Muscle layer of colon (tissue), 2 donors: ENCODE measurements around the gene CCL20.

Experiments used
- H3K27ac ChIP-seq: one replicate; pipeline ENCODE4 v1.7.0; 2013; ENCODE audit warnings: low read depth, mild to moderate bottlenecking, low read length, moderate library complexity
- H3K27me3 ChIP-seq, 2 donors: one replicate each; pipeline ENCODE4 v1.7.0; 2013; ENCODE audit warnings: low read length in 2 of 2, mild to moderate bottlenecking in 2 of 2; ENCODE audit not compliant: insufficient read depth in 2 of 2, control insufficient read depth in 1 of 2
- H3K36me3 ChIP-seq: one replicate; pipeline ENCODE4 v1.7.0; 2013; ENCODE audit warnings: mild to moderate bottlenecking, low read length; ENCODE audit not compliant: insufficient read depth
- H3K4me1 ChIP-seq: one replicate; pipeline ENCODE4 v1.7.0; 2013; ENCODE audit warnings: mild to moderate bottlenecking, low read length; ENCODE audit not compliant: insufficient read depth
- H3K4me3 ChIP-seq, 2 donors: one replicate each; pipeline ENCODE4 v1.7.0; 2013; ENCODE audit warnings: low read length in 2 of 2, low read depth in 1 of 2, mild to moderate bottlenecking in 1 of 2, moderate library complexity in 1 of 2
- H3K9ac ChIP-seq: one replicate; pipeline ENCODE4 v1.7.0; 2013; ENCODE audit warnings: low read length
- H3K9me3 ChIP-seq: one replicate; pipeline ENCODE4 v1.7.0; 2013; ENCODE audit warnings: mild to moderate bottlenecking, low read length
- donor health status: abdominal sarcoma.
- donor health status: Adenocarcinoma of cecum.

The CCL20 gene

GRCh38 chr2:227862741-227863588 is 49.3 kb downstream of the CCL20 start:
- Histone ChIP-seq H3K9me3 (no peaks in the 10 kb centered on the region), H3K9ac (no peak overlapping the region), H3K27me3 (no peaks in the 10 kb centered on the region), H3K36me3 (no peaks in the 10 kb centered on the region), H3K4me1 (no peaks in the 10 kb centered on the region), H3K4me3 (no peak overlapping the region), H3K27ac (no peak overlapping the region)

- no peak overlapping the region for H3K27ac ChIP-seq
- no peak overlapping the region for H3K4me3 ChIP-seq
- no peak overlapping the region for H3K9ac ChIP-seq
These were observed 50.6 kb downstream of the CCL20 start for GRCh38 chr2:227864161-227864756.

GRCh38 chr2:227865291-227865690 is 51.6 kb downstream of the CCL20 start:
- Histone ChIP-seq H3K27ac (no peak overlapping the region), H3K4me1 (no peaks in the 10 kb centered on the region), H3K27me3 (no peaks in the 10 kb centered on the region), H3K9me3 (no peaks in the 10 kb centered on the region), H3K36me3 (no peaks in the 10 kb centered on the region), H3K4me3 (no peak overlapping the region), H3K9ac (no peak overlapping the region)

More at GRCh38 chr2:227864161-227864756, 50.6 kb downstream of the CCL20 start:
- Histone ChIP-seq H3K27me3 (no peaks in the 10 kb centered on the region), H3K36me3 (no peaks in the 10 kb centered on the region), H3K4me1 (no peaks in the 10 kb centered on the region), H3K9me3 (no peaks in the 10 kb centered on the region)
